ENCODE results near the gene C19orf73. TPM values are rescaled to one million over a fixed set of nuclear protein-coding genes. Genes with fewer than 3 reads are reported as not detected.
A peak's percentile ranks its signal among the peaks of the same experiment; 100 is the strongest.

Gene C19orf73
- total and polyA plus RNA-seq, 9 of the 15 experiments (the other 6 are each of a cell fraction or from before 2014, with no cell fraction given): 0.08 to 7.4 (median 1.4) TPM

GRCh38 chr19:49148784-49149651 lies 30.1 kb upstream of the C19orf73 start (continued):
- TF ChIP-seq NR0B1 (IDR thresholded peaks at IDR 0.05; ENCODE audit: partially characterized antibody) (no peak), TCF7 (IDR thresholded peaks at IDR 0.05; ENCODE audit: borderline replicate concordance) (no peak), PREB (CRISPR knock-in tag; IDR thresholded peaks at IDR 0.05) (no peak), PHF8 (IDR thresholded peaks at IDR 0.05; ENCODE audit: borderline replicate concordance, low read length) (peak; percentile 54; the same call in 1 of the 2 replicates), ZNF764 (CRISPR knock-in tag; IDR thresholded peaks at IDR 0.05; ENCODE audit: low read depth) (no peak), MCM5 (IDR thresholded peaks at IDR 0.05; ENCODE audit: low read depth) (no peak), XRCC5 (IDR thresholded peaks at IDR 0.05; ENCODE audit: low read depth, low read length) (no peak), NFIC (IDR thresholded peaks at IDR 0.05) (0 out of 2 replicates have a peak, but pooled peaks have one; percentile 5), ZNF444 (CRISPR knock-in tag; IDR thresholded peaks at IDR 0.05) (no peak), ZNF583 (CRISPR knock-in tag; IDR thresholded peaks at IDR 0.05) (peak; percentile 55; the same call in 1 of the 2 replicates), HMG20B (CRISPR knock-in tag; IDR thresholded peaks at IDR 0.05) (no peak), ZNF143 (CRISPR knock-in tag; IDR thresholded peaks at IDR 0.05) (no peak), MITF (IDR thresholded peaks at IDR 0.05) (no peak), XRCC3 (IDR thresholded peaks at IDR 0.05) (no peak), BRF2 (IDR thresholded peaks at IDR 0.05; ENCODE audit: borderline replicate concordance, insufficient read depth, insufficient read length) (no peak), NFE2 (IDR thresholded peaks at IDR 0.05; ENCODE audit: low read depth) (no peak), THAP7 (CRISPR knock-in tag; IDR thresholded peaks at IDR 0.05) (no peak), CHD2 (IDR thresholded peaks at IDR 0.05; ENCODE audit: low read depth, low read length) (no peak), ZFP30 (CRISPR knock-in tag; IDR thresholded peaks at IDR 0.05; ENCODE audit: borderline replicate concordance) (no peak), ZNF780A (CRISPR knock-in tag; IDR thresholded peaks at IDR 0.05) (no peak), ZNF449 (CRISPR knock-in tag; IDR thresholded peaks at IDR 0.05) (no peak)

Data from K562 (cell line).